Measurements from ENCODE around the gene SAMM50. TPM values are rescaled to one million over a fixed set of nuclear protein-coding genes. Genes with fewer than 3 reads are reported as not detected.
A peak's percentile ranks its signal among the peaks of the same experiment; 100 is the strongest.

Gene SAMM50
- total RNA-seq, 1 experiment from 2014 or later: 49.1 TPM

- no peak overlapping the region for H3K27ac ChIP-seq
- H3K9me3 ChIP-seq (replicated peaks): no peaks in the 10 kb centered on the region
- H3K36me3 ChIP-seq: no peaks in the 10 kb centered on the region
- H3K4me1 ChIP-seq: peaks cover 29% of the 10 kb centered on the region
- no peak overlapping the region for H3K4me3 ChIP-seq
- H3K27me3 ChIP-seq: no peaks in the 10 kb centered on the region
- no peak for DNase-seq
Observed at GRCh38 chr22:43926349-43926710, 28.9 kb upstream of the SAMM50 start.

GRCh38 chr22:43928468-43928867 lies 26.8 kb upstream of the SAMM50 start:
- DNase-seq: no peak
- Histone ChIP-seq H3K4me3 (no peak overlapping the region), H3K9me3 (replicated peaks) (no peaks in the 10 kb centered on the region), H3K4me1 (peaks cover 15% of the 10 kb centered on the region), H3K27ac (no peak overlapping the region), H3K36me3 (no peaks in the 10 kb centered on the region), H3K27me3 (no peaks in the 10 kb centered on the region)

GRCh38 chr22:43928908-43929307 lies 26.3 kb upstream of the SAMM50 start:
- no peaks in the 10 kb centered on the region for H3K27me3 ChIP-seq
- no peaks in the 10 kb centered on the region for H3K9me3 ChIP-seq (replicated peaks)
- DNase-seq: no peak
- H3K36me3 ChIP-seq: no peaks in the 10 kb centered on the region
- H3K27ac ChIP-seq: no peak overlapping the region
- H3K4me3 ChIP-seq: no peak overlapping the region
- H3K4me1 ChIP-seq: peaks cover 15% of the 10 kb centered on the region

GRCh38 chr22:43931771-43932170 lies 23.5 kb upstream of the SAMM50 start:
- H3K27ac ChIP-seq: no peak overlapping the region
- H3K4me1 ChIP-seq: no peaks in the 10 kb centered on the region
- no peaks in the 10 kb centered on the region for H3K27me3 ChIP-seq
- no peak overlapping the region for H3K4me3 ChIP-seq
- H3K9me3 ChIP-seq (replicated peaks): no peaks in the 10 kb centered on the region
- H3K36me3 ChIP-seq: no peaks in the 10 kb centered on the region
- no peak for DNase-seq

- H3K4me1 ChIP-seq: no peaks in the 10 kb centered on the region
- H3K9me3 ChIP-seq (replicated peaks): no peaks in the 10 kb centered on the region
- no peak overlapping the region for H3K4me3 ChIP-seq
- no peaks in the 10 kb centered on the region for H3K27me3 ChIP-seq
- no peaks in the 10 kb centered on the region for H3K36me3 ChIP-seq
- H3K27ac ChIP-seq: no peak overlapping the region
- no peak for DNase-seq
Observed at GRCh38 chr22:43941449-43941848, 13.8 kb upstream of the SAMM50 start.

- Histone ChIP-seq H3K36me3 (no peaks in the 10 kb centered on the region), H3K9me3 (replicated peaks) (no peaks in the 10 kb centered on the region), H3K4me3 (no peak overlapping the region), H3K27me3 (no peaks in the 10 kb centered on the region), H3K4me1 (no peaks in the 10 kb centered on the region), H3K27ac (no peak overlapping the region)
- DNase-seq: no peak
Observed at GRCh38 chr22:43944670-43945430, 10.4 kb upstream of the SAMM50 start.

GRCh38 chr22:43945632-43946383 lies 9.4 kb upstream of the SAMM50 start:
- peak; percentile 41 to 66 for DNase-seq
- H3K27ac ChIP-seq: no peak overlapping the region
- H3K9me3 ChIP-seq (replicated peaks): no peaks in the 10 kb centered on the region
- H3K36me3 ChIP-seq: no peaks in the 10 kb centered on the region
- H3K4me1 ChIP-seq: no peaks in the 10 kb centered on the region
- H3K4me3 ChIP-seq: no peak overlapping the region
- H3K27me3 ChIP-seq: no peaks in the 10 kb centered on the region

- no peak for DNase-seq
- no peak overlapping the region for H3K4me3 ChIP-seq
- H3K27me3 ChIP-seq: no peaks in the 10 kb centered on the region
Observed at GRCh38 chr22:43946384-43946667, 8.9 kb upstream of the SAMM50 start.

GRCh38 chr22:43948836-43949406 lies 6.3 kb upstream of the SAMM50 start:
- no peaks in the 10 kb centered on the region for H3K36me3 ChIP-seq
- no peak for DNase-seq
- H3K9me3 ChIP-seq (replicated peaks): no peaks in the 10 kb centered on the region
- H3K27me3 ChIP-seq: no peaks in the 10 kb centered on the region
- H3K4me3 ChIP-seq: no peak overlapping the region
- no peaks in the 10 kb centered on the region for H3K4me1 ChIP-seq
- no peak overlapping the region for H3K27ac ChIP-seq

More at GRCh38 chr22:43946384-43946667, 8.9 kb upstream of the SAMM50 start:
- no peak overlapping the region for H3K27ac ChIP-seq
- no peaks in the 10 kb centered on the region for H3K36me3 ChIP-seq
- no peaks in the 10 kb centered on the region for H3K9me3 ChIP-seq (replicated peaks)
- H3K4me1 ChIP-seq: no peaks in the 10 kb centered on the region

GRCh38 chr22:43951391-43951790 lies 3.9 kb upstream of the SAMM50 start:
- no peaks in the 10 kb centered on the region for H3K36me3 ChIP-seq
- no peak overlapping the region for H3K27ac ChIP-seq
- H3K27me3 ChIP-seq: no peaks in the 10 kb centered on the region
- H3K4me3 ChIP-seq: no peak overlapping the region
- H3K9me3 ChIP-seq (replicated peaks): no peaks in the 10 kb centered on the region
- no peaks in the 10 kb centered on the region for H3K4me1 ChIP-seq
- no peak for DNase-seq

- DNase-seq: no peak
- H3K9me3 ChIP-seq (replicated peaks): no peaks in the 10 kb centered on the region
- no peaks in the 10 kb centered on the region for H3K4me1 ChIP-seq
- no peak overlapping the region for H3K27ac ChIP-seq
- no peak overlapping the region for H3K4me3 ChIP-seq
- H3K27me3 ChIP-seq: no peaks in the 10 kb centered on the region
- H3K36me3 ChIP-seq: no peaks in the 10 kb centered on the region
Observed at GRCh38 chr22:43951966-43952365, 3.3 kb upstream of the SAMM50 start.

- no peaks in the 10 kb centered on the region for H3K4me1 ChIP-seq
- H3K4me3 ChIP-seq: peak overlapping the region; percentile 90
- no peaks in the 10 kb centered on the region for H3K27me3 ChIP-seq
- H3K27ac ChIP-seq: peak overlapping the region; percentile 77
- DNase-seq: no peak
- H3K36me3 ChIP-seq: no peaks in the 10 kb centered on the region
- H3K9me3 ChIP-seq (replicated peaks): no peaks in the 10 kb centered on the region
Observed at GRCh38 chr22:43953988-43954785, 1.1 kb upstream of the SAMM50 start.

- Histone ChIP-seq H3K27ac (peak overlapping the region; percentile 77), H3K36me3 (no peaks in the 10 kb centered on the region), H3K9me3 (replicated peaks) (no peaks in the 10 kb centered on the region), H3K4me1 (no peaks in the 10 kb centered on the region), H3K27me3 (no peaks in the 10 kb centered on the region), H3K4me3 (peak overlapping the region; percentile 90)
- DNase-seq: no peak
Observed at GRCh38 chr22:43955883-43956782, 891 bp downstream of the SAMM50 start.

GRCh38 chr22:43956805-43957463 lies 1.7 kb downstream of the SAMM50 start:
- no peaks in the 10 kb centered on the region for H3K4me1 ChIP-seq
- no peak overlapping the region for H3K4me3 ChIP-seq
- H3K27ac ChIP-seq: no peak overlapping the region
- no peaks in the 10 kb centered on the region for H3K36me3 ChIP-seq
- H3K9me3 ChIP-seq (replicated peaks): no peaks in the 10 kb centered on the region
- no peak for DNase-seq
- H3K27me3 ChIP-seq: no peaks in the 10 kb centered on the region

All from SJCRH30 (cell line).